Natural killer cell (primary cell): ENCODE results near the gene NDST1. TPM values are rescaled to one million over a fixed set of nuclear protein-coding genes. Genes with fewer than 3 reads are reported as not detected.

Experiments used
- ATAC-seq, 3 donors: fragments of 150-1000 bp in 2 of 3; fragments of 200-7000 bp in 1 of 3; cut with Tn5 transposase; 1 replicate in 1 of 3; 2 replicates in 2 of 3; pipeline ENCODE4 v1.10.0; 2021; ENCODE audit warnings: mild to moderate bottlenecking in 2 of 3, moderate library complexity in 2 of 3
- DNase-seq, 2 donors: peaks; one replicate each; pipeline versions ENCODE4 v3.0.0 to v3.0.0-alpha.2; 2013 to 2021; ENCODE audit warnings: mixed read lengths in 1 of 2
- H3K27ac ChIP-seq: one replicate; pipeline ENCODE4 v1.5.1; 2013; ENCODE audit warnings: mild to moderate bottlenecking, low read length
- H3K27me3 ChIP-seq: one replicate; pipeline ENCODE4 v1.6.1; 2013; ENCODE audit warnings: low read length; ENCODE audit not compliant: control insufficient read depth, insufficient read depth
- H3K36me3 ChIP-seq: one replicate; pipeline ENCODE4 v1.6.1; 2013; ENCODE audit warnings: low read length; ENCODE audit not compliant: control insufficient read depth, insufficient read depth
- H3K4me1 ChIP-seq: one replicate; pipeline ENCODE4 v1.6.1; 2013; ENCODE audit warnings: low read length; ENCODE audit not compliant: control insufficient read depth, insufficient read depth
- H3K4me3 ChIP-seq: one replicate; pipeline ENCODE4 v1.5.1; 2013; ENCODE audit warnings: low read length
- H3K9me3 ChIP-seq: one replicate; pipeline ENCODE4 v1.6.1; 2013; ENCODE audit warnings: low read length; ENCODE audit not compliant: control insufficient read depth, insufficient read depth
- H3K27ac Mint-ChIP-seq, 2 donors: one replicate each; pipeline ENCODE4 v1.8.0; 2022; ENCODE audit warnings: mild to moderate bottlenecking in 2 of 2, mixed read lengths in 2 of 2, moderate library complexity in 1 of 2
- H3K27me3 Mint-ChIP-seq, 2 donors: one replicate each; pipeline ENCODE4 v1.8.0; 2022; ENCODE audit warnings: low read depth in 2 of 2, mixed read lengths in 2 of 2
- H3K36me3 Mint-ChIP-seq: one replicate; pipeline ENCODE4 v1.8.0; 2022; ENCODE audit warnings: mixed read lengths
- H3K4me1 Mint-ChIP-seq, 2 donors: one replicate each; pipeline ENCODE4 v1.8.0; 2022; ENCODE audit warnings: mixed read lengths in 2 of 2
- H3K4me3 Mint-ChIP-seq: one replicate; pipeline ENCODE4 v1.8.0; 2022; ENCODE audit warnings: mild to moderate bottlenecking, moderate library complexity, mixed read lengths
- H3K9me3 Mint-ChIP-seq, 2 donors: one replicate each; pipeline ENCODE4 v1.8.0; 2022; ENCODE audit warnings: mixed read lengths in 2 of 2
- WGBS: methylation state at CpG from one replicate; pipeline ENCODE4 v1.1.7; 2013; ENCODE audit warnings: missing lambda C conversion rate; ENCODE audit not compliant: insufficient coverage; 5-methylcytosine and 5-hydroxymethylcytosine counted together
- intact Hi-C: fragments of 100-400 bp; cut with micrococcal nuclease; formaldehyde crosslinking; loops from one replicate; pipeline ENCODE4 v1.14.2; 2022
- total RNA-seq, 4 donors: library from RNA; stranded (reverse); fragments of 120-200 nt in 1 of 4; gene quantifications; one replicate each; pipeline versions ENCODE4 v1.2.3 to v1.2.4, GENCODE V29; 2013 to 2022
- TF ChIP-seq, protein P1 (sequence below): fragments of 200-600 bp; IDR thresholded peaks from one replicate; pipeline ENCODE4 v1.8.0; 2022; ENCODE audit warnings: antibody characterized with exemption

The NDST1 gene
- total RNA-seq, 3 donors from 2014 or later (not counting 1 experiment from before 2014, with no cell fraction given) = 2.8 to 12.3 (median 4.3) TPM

DNA sequence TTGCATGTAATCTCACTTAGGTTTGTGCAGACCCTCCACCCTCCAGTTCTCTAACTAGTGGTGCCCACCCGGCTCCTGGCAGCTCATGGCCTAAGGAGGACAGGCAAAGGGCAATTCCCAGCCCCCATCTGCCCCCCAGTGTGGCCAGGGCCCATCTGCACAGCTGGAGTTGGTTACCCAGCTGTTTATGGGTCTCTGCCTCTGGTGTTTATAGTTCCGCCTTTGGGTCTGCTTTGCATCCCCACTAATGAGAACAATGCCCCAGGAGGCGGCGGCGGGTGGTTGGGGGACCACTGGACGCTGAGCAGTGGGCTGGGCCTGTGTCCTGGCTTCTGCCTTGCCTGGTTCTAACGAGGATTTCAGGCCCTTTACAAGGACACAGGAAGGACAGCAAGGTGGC is 62.4 kb downstream of the NDST1 start:
- H3K4me1 ChIP-seq = no peaks in the 10 kb centered on the region
- H3K27me3 ChIP-seq = no peaks in the 10 kb centered on the region
- Mint-ChIP-seq H3K36me3 (no peaks in the 10 kb centered on the region), H3K4me3 (no peak overlapping the region), H3K4me1 (no peaks in the 10 kb centered on the region), H3K27me3 (no peaks in the 10 kb centered on the region), H3K9me3 (no peaks in the 10 kb centered on the region), H3K27ac (no peak overlapping the region)
- 84% methylated on average over 7 of the region's 7 CpGs for WGBS
- no peaks in the 10 kb centered on the region for H3K9me3 ChIP-seq
- H3K36me3 ChIP-seq = no peaks in the 10 kb centered on the region
- H3K4me3 ChIP-seq = no peak overlapping the region
- TF ChIP-seq, protein P1, sequence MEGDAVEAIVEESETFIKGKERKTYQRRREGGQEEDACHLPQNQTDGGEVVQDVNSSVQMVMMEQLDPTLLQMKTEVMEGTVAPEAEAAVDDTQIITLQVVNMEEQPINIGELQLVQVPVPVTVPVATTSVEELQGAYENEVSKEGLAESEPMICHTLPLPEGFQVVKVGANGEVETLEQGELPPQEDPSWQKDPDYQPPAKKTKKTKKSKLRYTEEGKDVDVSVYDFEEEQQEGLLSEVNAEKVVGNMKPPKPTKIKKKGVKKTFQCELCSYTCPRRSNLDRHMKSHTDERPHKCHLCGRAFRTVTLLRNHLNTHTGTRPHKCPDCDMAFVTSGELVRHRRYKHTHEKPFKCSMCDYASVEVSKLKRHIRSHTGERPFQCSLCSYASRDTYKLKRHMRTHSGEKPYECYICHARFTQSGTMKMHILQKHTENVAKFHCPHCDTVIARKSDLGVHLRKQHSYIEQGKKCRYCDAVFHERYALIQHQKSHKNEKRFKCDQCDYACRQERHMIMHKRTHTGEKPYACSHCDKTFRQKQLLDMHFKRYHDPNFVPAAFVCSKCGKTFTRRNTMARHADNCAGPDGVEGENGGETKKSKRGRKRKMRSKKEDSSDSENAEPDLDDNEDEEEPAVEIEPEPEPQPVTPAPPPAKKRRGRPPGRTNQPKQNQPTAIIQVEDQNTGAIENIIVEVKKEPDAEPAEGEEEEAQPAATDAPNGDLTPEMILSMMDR = no peak
- DNase-seq = no peak
- intact Hi-C loops = no loop called here
- no peak overlapping the region for H3K27ac ChIP-seq
- ATAC-seq = no peak

DNA sequence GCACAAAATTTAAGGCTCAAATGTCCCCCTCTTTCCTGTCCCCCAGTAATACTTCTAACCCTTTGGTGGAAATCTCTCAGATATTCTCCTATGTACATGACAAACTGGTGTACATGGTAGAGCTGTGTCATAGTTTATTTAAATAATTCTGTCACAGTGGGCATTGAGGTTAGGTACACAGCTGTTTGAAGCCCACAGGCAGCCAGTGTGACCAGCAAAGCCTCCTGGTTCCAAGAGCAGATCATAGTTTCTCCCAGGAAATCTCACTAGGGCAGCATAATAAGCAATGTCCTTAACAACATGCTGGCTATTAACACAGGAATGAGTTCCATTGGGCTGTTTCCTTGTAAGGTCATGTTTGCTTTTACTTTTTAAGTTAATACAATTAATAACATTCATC is 63.9 kb downstream of the NDST1 start:
- no peak overlapping the region for H3K27ac Mint-ChIP-seq
- H3K36me3 Mint-ChIP-seq = no peaks in the 10 kb centered on the region
- H3K4me3 ChIP-seq = no peak overlapping the region
- no peak overlapping the region for H3K4me3 Mint-ChIP-seq
- intact Hi-C loops = no loop called here
- no peaks in the 10 kb centered on the region for H3K4me1 Mint-ChIP-seq
- H3K9me3 Mint-ChIP-seq = no peaks in the 10 kb centered on the region
- H3K9me3 ChIP-seq = no peaks in the 10 kb centered on the region
- ATAC-seq (no peak), DNase-seq (no peak)
- no peaks in the 10 kb centered on the region for H3K27me3 ChIP-seq
- TF ChIP-seq, protein P1 = no peak
- no peaks in the 10 kb centered on the region for H3K4me1 ChIP-seq
- no peak overlapping the region for H3K27ac ChIP-seq
- H3K36me3 ChIP-seq = no peaks in the 10 kb centered on the region
- H3K27me3 Mint-ChIP-seq = no peaks in the 10 kb centered on the region

DNA sequence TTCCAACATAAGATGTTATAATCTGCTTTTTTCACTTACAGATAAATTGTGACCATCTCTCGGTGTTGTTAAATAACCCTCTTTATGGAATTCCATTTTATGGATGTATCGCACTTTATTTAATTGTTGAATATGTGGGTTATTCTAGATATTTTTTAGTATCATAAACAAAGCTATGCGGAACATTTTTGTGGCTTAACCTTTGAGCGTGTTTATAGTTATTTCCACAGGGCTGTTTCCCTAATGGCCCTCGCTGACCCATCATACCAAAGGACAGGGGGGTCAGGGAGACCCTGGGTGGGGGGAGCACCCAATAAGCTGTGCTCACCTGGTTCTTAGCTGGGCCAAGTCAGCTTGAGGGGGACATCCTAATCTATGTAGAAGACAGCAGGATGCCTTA is 65.3 kb downstream of the NDST1 start:
- DNase-seq (no peak), ATAC-seq (no peak)
- no peak overlapping the region for H3K4me3 Mint-ChIP-seq
- H3K27ac Mint-ChIP-seq = no peak overlapping the region
- no peaks in the 10 kb centered on the region for H3K9me3 Mint-ChIP-seq
- H3K4me1 Mint-ChIP-seq = no peaks in the 10 kb centered on the region
- no peaks in the 10 kb centered on the region for H3K36me3 ChIP-seq
- intact Hi-C loops = no loop called here
- no peak overlapping the region for H3K27ac ChIP-seq
- WGBS = 83% methylated on average over 4 of the region's 5 CpGs
- no peaks in the 10 kb centered on the region for H3K4me1 ChIP-seq
- H3K36me3 Mint-ChIP-seq = no peaks in the 10 kb centered on the region
- TF ChIP-seq, protein P1 = no peak
- H3K27me3 Mint-ChIP-seq = peaks cover 0 to 2% of the 10 kb centered on the region in 2 donors
- H3K9me3 ChIP-seq = no peaks in the 10 kb centered on the region
- H3K27me3 ChIP-seq = no peaks in the 10 kb centered on the region
- no peak overlapping the region for H3K4me3 ChIP-seq
